Liver (tissue), 2 donors: ENCODE measurements around the gene NCF4.

Experiments used
- CTCF ChIP-seq: fragments of 150-350 bp; IDR thresholded peaks from 2 replicates; pipeline ENCODE4 v1.5.1; 2017; ENCODE audit warnings: improper control_type of control experiment, low read depth, low read length; ENCODE audit not compliant: missing input control
- FOXA1 ChIP-seq: IDR thresholded peaks from 2 replicates; pipeline ENCODE4 v1.6.1; 2016; ENCODE audit warnings: antibody characterized with exemption
- REST ChIP-seq: IDR thresholded peaks from 2 replicates; pipeline ENCODE4 v1.6.1; 2016; ENCODE audit warnings: antibody characterized with exemption, mild to moderate bottlenecking
- donor health status: healthy.

- TF ChIP-seq CTCF (no peak), FOXA1 (no peak), REST (no peak)
These were observed 13.5 kb downstream of the NCF4 start for GRCh38 chr22:36874309-36874696.
